Keratinocyte (primary cell): Measurements from ENCODE around the gene CABP2. TPM values are rescaled to one million over a fixed set of nuclear protein-coding genes. Genes with fewer than 3 reads are reported as not detected.

Experiments
- DNase-seq: peaks from one replicate; pipeline ENCODE4 v3.0.0-alpha.2; 2011; ENCODE audit warnings: low read depth, missing footprints, low spot score
- FAIRE-seq: peaks from 2 replicates; lab custom pipeline; 2011; peaks lifted over from hg19 to GRCh38; lab: Jason Lieb, UNC
- H2AFZ ChIP-seq: 2 replicates; pipeline ENCODE4 v1.6.0; 2012; ENCODE audit warnings: low read length, control low read depth, inconsistent platforms; ENCODE audit not compliant: control insufficient read depth
- H3K27ac ChIP-seq: 2 replicates; pipeline ENCODE4 v1.5.1; 2011; ENCODE audit warnings: low read length; ENCODE audit not compliant: control insufficient read depth, insufficient read depth
- H3K27me3 ChIP-seq: 3 replicates; pipeline ENCODE4 v1.6.0; 2011; ENCODE audit warnings: low read length; ENCODE audit not compliant: control insufficient read depth, insufficient read depth; ENCODE audit errors: extremely low read depth
- H3K36me3 ChIP-seq, 2 experiments: 2 replicates in 1 of 2; 3 replicates in 1 of 2; pipeline ENCODE4 v1.5.1; 2011; ENCODE audit warnings: low read length in 2 of 2, mild to moderate bottlenecking in 1 of 2; ENCODE audit not compliant: control insufficient read depth in 2 of 2, insufficient read depth in 2 of 2; ENCODE audit errors: extremely low read depth in 1 of 2
- H3K4me1 ChIP-seq: 3 replicates; pipeline ENCODE4 v1.5.1; 2011; ENCODE audit warnings: low read length; ENCODE audit not compliant: control insufficient read depth, insufficient read depth; ENCODE audit errors: extremely low read depth
- H3K4me2 ChIP-seq: 3 replicates; pipeline ENCODE4 v1.6.0; 2011; ENCODE audit warnings: low read depth, low read length; ENCODE audit not compliant: control insufficient read depth, insufficient read depth; ENCODE audit errors: extremely low read depth
- H3K4me3 ChIP-seq, 3 experiments: fragments of 200-600 bp in 1 of 3; sonication (generic) in 1 of 3; 2 replicates in 2 of 3; 3 replicates in 1 of 3; pipeline ENCODE4 v1.5.1; 2011 to 2016; ENCODE audit warnings: low read length in 3 of 3, mild to moderate bottlenecking in 3 of 3, control low read depth in 2 of 3, inconsistent platforms in 1 of 3, low read depth in 1 of 3, mixed read lengths in 1 of 3, mixed run types in 1 of 3, moderate library complexity in 1 of 3; ENCODE audit not compliant: control insufficient read depth in 2 of 3, insufficient read depth in 2 of 3; ENCODE audit errors: extremely low read depth in 1 of 3
- H3K79me2 ChIP-seq: 2 replicates; pipeline ENCODE4 v1.6.0; 2012; ENCODE audit warnings: low read length; ENCODE audit not compliant: control insufficient read depth, insufficient read depth
- H3K9ac ChIP-seq: 3 replicates; pipeline ENCODE4 v1.6.0; 2011; ENCODE audit warnings: low read length; ENCODE audit not compliant: control insufficient read depth, insufficient read depth; ENCODE audit errors: extremely low read depth
- H3K9me1 ChIP-seq: 3 replicates; pipeline ENCODE4 v1.6.0; 2011; ENCODE audit warnings: low read length; ENCODE audit not compliant: control insufficient read depth, insufficient read depth; ENCODE audit errors: extremely low read depth
- H3K9me3 ChIP-seq: 2 replicates; pipeline ENCODE4 v1.5.1; 2012; ENCODE audit warnings: low read depth, low read length; ENCODE audit not compliant: control insufficient read depth
- H4K20me1 ChIP-seq: 3 replicates; pipeline ENCODE4 v1.6.0; 2011; ENCODE audit warnings: low read length; ENCODE audit not compliant: control insufficient read depth, insufficient read depth; ENCODE audit errors: extremely low read depth
- EZH2 ChIP-seq: IDR thresholded peaks from one replicate; pipeline ENCODE4 v1.6.1; 2012; ENCODE audit warnings: inconsistent platforms, mild to moderate bottlenecking, low read length, moderate library complexity
- dilution Hi-C: fragments of 300-500 bp; cut with MboI; formaldehyde crosslinking; loops from one replicate; pipeline ENCODE4 v1.7.0; 2020; ENCODE audit warnings: low sequenced_read_pairs; ENCODE audit not compliant: extremely low pct_ligation_motif_present
- polyA plus RNA-seq, 5 experiments: library from polyadenylated mRNA; depleted of rRNA in 3 of 5; stranded (reverse) in 3 of 5; stranded (forward) in 1 of 5; unstranded in 1 of 5; fragments of >200 nt; gene quantifications; 1 replicate in 1 of 5; 2 replicates in 3 of 5; 3 replicates in 1 of 5; pipeline versions ENCODE4 v1.2.1 to v1.2.3, GENCODE V29; 2011 to 2012; ENCODE audit warnings: missing spikeins in 2 of 5, low read depth in 1 of 5, low replicate concordance in 1 of 5
- TF ChIP-seq, protein P1 (sequence below), 3 experiments: IDR thresholded peaks in 1 of 3; conservative IDR thresholded peaks in 1 of 3; optimal IDR thresholded peaks in 1 of 3; 2 replicates in 2 of 3; 3 replicates in 1 of 3; pipeline versions ENCODE3 to v1.5.1; 2011; ENCODE audit warnings: low read length in 3 of 3, mild to moderate bottlenecking in 3 of 3, moderate library complexity in 2 of 3, control low read depth in 1 of 3, inconsistent platforms in 1 of 3; ENCODE audit not compliant: insufficient read depth in 2 of 3; ENCODE audit errors: extremely low read depth in 1 of 3

CABP2 gene
- polyA plus RNA-seq, 1 donor (not counting 4 experiments of a cell fraction or from before 2014, with no cell fraction given), result not detected

DNA sequence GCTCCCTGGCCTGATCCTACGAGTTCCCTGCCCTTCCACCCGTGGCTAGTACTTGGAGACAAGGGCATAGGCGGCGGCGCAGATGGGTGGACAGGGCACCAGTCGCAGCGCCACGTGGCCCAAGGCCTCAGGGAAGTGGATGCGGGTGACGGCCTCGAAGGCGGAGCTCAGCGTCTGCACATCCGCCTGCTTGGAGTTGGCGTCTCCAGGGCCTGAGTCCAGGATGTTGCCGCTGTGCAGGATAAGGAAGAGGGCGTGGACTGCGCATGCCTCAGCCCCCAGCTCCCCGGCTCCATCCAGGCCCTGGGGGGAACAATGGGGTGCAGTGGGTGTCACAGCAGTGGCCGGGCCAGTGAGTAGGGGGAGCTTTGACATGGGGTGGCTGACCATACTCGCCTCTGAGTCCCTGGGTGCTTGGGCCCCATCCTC is 24.7 kb downstream of the CABP2 start:
- Histone ChIP-seq H3K9me1 (no peaks in the 10 kb centered on the region), H3K36me3 (peaks cover 9 to 28% of the 10 kb centered on the region in 2 experiments), H3K4me1 (no peaks in the 10 kb centered on the region), H3K27ac (no peak overlapping the region), H3K27me3 (no peaks in the 10 kb centered on the region), H3K4me3 (no peak overlapping the region), H3K4me2 (no peak overlapping the region), H3K79me2 (peaks cover 1% of the 10 kb centered on the region), H3K9ac (no peak overlapping the region), H4K20me1 (no peaks in the 10 kb centered on the region), H2AFZ (no peak overlapping the region), H3K9me3 (no peaks in the 10 kb centered on the region)
- dilution Hi-C loops, result no loop called here
- FAIRE-seq (no peak), DNase-seq (no peak)
- no peak for TF ChIP-seq EZH2
- TF ChIP-seq, protein P1, sequence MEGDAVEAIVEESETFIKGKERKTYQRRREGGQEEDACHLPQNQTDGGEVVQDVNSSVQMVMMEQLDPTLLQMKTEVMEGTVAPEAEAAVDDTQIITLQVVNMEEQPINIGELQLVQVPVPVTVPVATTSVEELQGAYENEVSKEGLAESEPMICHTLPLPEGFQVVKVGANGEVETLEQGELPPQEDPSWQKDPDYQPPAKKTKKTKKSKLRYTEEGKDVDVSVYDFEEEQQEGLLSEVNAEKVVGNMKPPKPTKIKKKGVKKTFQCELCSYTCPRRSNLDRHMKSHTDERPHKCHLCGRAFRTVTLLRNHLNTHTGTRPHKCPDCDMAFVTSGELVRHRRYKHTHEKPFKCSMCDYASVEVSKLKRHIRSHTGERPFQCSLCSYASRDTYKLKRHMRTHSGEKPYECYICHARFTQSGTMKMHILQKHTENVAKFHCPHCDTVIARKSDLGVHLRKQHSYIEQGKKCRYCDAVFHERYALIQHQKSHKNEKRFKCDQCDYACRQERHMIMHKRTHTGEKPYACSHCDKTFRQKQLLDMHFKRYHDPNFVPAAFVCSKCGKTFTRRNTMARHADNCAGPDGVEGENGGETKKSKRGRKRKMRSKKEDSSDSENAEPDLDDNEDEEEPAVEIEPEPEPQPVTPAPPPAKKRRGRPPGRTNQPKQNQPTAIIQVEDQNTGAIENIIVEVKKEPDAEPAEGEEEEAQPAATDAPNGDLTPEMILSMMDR (optimal IDR thresholded peaks at IDR 0.05 in 1 of 3, IDR thresholded peaks at IDR 0.05 in 1 of 3, conservative IDR thresholded peaks at IDR 0.05 in 1 of 3; ENCODE audit: extremely low read depth in 1 of 3, insufficient read depth in 2 of 3, low read length in 3 of 3), result no peak

DNA sequence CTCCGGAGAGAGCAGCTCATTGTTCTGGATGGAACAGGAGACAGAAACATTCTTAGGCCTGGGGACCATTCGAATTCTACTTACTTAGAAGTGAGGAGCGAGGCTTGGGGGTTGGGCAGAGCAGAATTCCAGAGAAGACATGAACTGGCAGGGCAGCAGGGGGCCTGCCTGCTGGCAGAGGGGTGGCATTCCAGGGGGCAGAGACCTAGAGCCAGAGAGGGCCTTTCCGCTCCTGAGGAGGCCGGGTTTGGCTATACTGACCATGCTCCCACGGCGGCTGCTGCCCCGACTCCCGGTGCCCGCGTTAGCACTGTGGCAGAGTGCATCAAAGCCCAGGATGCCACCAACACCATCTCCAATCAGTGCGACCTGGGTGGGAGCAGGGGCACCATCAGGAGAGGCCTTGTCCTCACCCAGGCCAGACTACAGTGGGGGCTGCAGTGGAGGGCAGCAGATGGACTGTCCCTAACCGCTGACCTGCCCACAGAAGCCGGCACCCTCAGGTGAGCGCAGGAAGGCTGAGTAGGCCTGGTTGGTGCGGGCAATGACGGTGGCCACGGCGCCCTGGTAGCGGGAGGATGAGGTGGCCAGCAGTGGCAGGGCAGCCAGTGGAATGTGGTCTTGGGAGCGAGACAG is 25.5 kb downstream of the CABP2 start:
- no peaks in the 10 kb centered on the region for H4K20me1 ChIP-seq
- no peaks in the 10 kb centered on the region for H3K27me3 ChIP-seq
- H3K27ac ChIP-seq, result no peak overlapping the region
- no peaks in the 10 kb centered on the region for H3K4me1 ChIP-seq
- no peaks in the 10 kb centered on the region for H3K9me1 ChIP-seq
- no peak for TF ChIP-seq EZH2
- TF ChIP-seq, protein P1 (optimal IDR thresholded peaks at IDR 0.05 in 1 of 3, IDR thresholded peaks at IDR 0.05 in 1 of 3, conservative IDR thresholded peaks at IDR 0.05 in 1 of 3; ENCODE audit: extremely low read depth in 1 of 3, insufficient read depth in 2 of 3, low read length in 3 of 3), result no peak
- dilution Hi-C loops, result no loop called here
- no peak overlapping the region for H3K4me3 ChIP-seq
- H3K79me2 ChIP-seq, result no peaks in the 10 kb centered on the region
- H3K4me2 ChIP-seq, result no peak overlapping the region
- H3K9me3 ChIP-seq, result no peaks in the 10 kb centered on the region
- no peak for FAIRE-seq
- H2AFZ ChIP-seq, result no peak overlapping the region
- peaks cover 9 to 29% of the 10 kb centered on the region in 2 experiments for H3K36me3 ChIP-seq
- DNase-seq, result no peak
- no peak overlapping the region for H3K9ac ChIP-seq
